ENCODE data around the gene RPUSD2.
"Not testable (repeated sequence)": the region's sequence is repeated elsewhere in the genome, so short reads cannot be mapped to it uniquely, and the experiment has no call there.

The RPUSD2 gene

DNA sequence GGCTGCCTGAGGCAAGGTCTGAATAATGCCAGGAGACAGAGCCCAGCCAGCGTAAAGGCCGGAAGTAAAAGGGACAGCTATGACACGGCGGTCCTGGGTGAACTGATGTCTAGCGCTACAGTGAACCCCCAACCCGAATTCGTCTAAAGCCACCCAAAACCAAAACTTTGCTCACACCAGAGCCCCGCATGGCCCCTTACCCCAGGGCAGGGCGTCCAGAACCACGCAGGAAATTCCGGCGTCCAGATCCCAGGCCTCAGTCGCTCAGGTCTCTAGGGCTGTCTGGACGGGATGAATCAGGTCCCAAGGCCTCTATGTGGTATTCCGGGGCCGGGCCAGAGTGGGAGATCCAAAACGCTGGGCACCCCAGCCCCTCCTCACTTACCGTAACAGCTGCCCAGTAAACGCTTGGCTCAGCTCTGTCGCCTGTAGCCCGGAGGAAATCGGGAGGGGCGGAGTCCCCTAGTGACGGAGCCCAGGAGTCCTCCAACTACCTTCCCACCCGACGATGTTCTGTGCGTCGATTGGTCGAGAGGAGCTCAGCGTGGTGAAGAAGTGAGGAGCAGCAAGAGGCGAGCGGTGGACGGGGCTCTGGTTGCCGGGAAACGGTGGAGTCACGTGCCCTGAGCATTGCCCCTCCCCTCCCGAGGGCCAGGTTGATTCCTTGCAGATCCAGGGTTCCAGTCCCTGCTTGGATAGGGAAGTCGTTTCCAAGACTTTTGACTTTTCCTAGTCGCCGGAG is 4.3 kb upstream of the RPUSD2 start, which contains the start of gene CCDC32:
TSS of gene CCDC32 (minus strand) at position 452 of the 742 bp plus-strand sequence. CDS start 2,027 bp downstream, outside the sequence.
- H3K4me1 ChIP-seq (ENCODE audit: insufficient read depth, poor library complexity, severe bottlenecking) = peaks cover 9% of the 10 kb centered on the region
- H3K9me3 ChIP-seq (ENCODE audit: severe bottlenecking) = no peaks in the 10 kb centered on the region
- DNase-seq (ENCODE audit: low spot score) (peak; percentile 100), ATAC-seq (ENCODE audit: low read depth) (peak; percentile 97)
- peaks cover 14% of the 10 kb centered on the region for H3K36me3 ChIP-seq (ENCODE audit: low read depth)
- TF ChIP-seq CTCF (IDR thresholded peaks at IDR 0.05; ENCODE audit: poor library complexity, severe bottlenecking) = no peak
- peak within 1 kb of the TSS; percentile 72 for H3K27ac ChIP-seq (ENCODE audit: poor library complexity, severe bottlenecking)
- H3K4me3 ChIP-seq (ENCODE audit: severe bottlenecking) = peak within 1 kb of the TSS; percentile 80
- no peaks in the 10 kb centered on the region for H3K27me3 ChIP-seq (ENCODE audit: insufficient read depth, poor library complexity, severe bottlenecking)

DNA sequence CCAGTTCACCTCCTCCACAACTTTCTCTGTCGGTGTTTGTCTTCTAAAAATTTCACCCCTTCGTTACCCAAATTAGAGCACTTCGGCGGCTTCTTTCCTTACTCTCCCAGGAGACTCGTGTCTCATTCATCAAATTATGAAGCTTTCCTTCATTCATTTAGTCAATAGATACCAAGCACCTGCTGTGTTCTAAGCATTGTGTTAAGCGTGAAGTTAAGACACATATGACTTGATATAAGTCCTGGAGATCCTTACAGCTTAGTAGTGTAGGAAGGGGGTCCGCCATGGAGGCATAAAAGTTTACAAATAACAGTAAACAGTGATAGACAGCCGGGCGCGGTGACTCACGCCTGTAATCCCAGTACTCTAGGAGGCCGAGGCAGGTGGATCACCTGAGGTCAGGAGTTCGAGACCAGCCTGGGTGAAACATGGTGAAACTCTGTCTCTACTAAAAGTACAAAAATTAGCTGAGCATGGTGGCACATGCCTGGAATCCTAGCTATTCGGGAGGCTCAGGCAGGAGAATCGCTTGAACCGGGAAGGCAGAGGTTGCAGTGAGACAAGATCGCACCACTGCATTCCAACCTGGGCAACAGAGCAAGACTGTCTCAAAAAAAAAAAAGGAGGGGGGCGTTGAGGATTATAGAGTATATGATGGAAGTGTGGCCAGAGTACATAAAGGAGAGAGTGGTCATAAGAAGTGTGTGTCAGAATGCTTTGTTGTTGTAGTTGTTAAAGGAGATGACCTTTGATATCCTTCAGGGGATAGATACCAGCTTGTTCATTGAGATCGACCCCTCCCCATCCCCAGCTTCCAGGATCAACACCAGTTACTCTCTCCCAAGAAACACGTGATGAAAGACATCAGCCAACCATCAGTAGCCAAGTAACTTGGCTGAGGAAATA is 3.5 kb upstream of the RPUSD2 start:
- DNase-seq (ENCODE audit: low spot score) (no peak), ATAC-seq (ENCODE audit: low read depth) (peak; percentile 1; the same call in 1 of the 3 replicates)
- TF ChIP-seq CTCF (IDR thresholded peaks at IDR 0.05; ENCODE audit: poor library complexity, severe bottlenecking) = no peak
- Histone ChIP-seq H3K4me1 (ENCODE audit: insufficient read depth, poor library complexity, severe bottlenecking) (peaks cover 13% of the 10 kb centered on the region), H3K9me3 (ENCODE audit: severe bottlenecking) (no peaks in the 10 kb centered on the region), H3K36me3 (ENCODE audit: low read depth) (peaks cover 9% of the 10 kb centered on the region), H3K27me3 (ENCODE audit: insufficient read depth, poor library complexity, severe bottlenecking) (no peaks in the 10 kb centered on the region), H3K27ac (ENCODE audit: poor library complexity, severe bottlenecking) (peak overlapping the region; percentile 72), H3K4me3 (ENCODE audit: severe bottlenecking) (peak overlapping the region; percentile 80)

DNA sequence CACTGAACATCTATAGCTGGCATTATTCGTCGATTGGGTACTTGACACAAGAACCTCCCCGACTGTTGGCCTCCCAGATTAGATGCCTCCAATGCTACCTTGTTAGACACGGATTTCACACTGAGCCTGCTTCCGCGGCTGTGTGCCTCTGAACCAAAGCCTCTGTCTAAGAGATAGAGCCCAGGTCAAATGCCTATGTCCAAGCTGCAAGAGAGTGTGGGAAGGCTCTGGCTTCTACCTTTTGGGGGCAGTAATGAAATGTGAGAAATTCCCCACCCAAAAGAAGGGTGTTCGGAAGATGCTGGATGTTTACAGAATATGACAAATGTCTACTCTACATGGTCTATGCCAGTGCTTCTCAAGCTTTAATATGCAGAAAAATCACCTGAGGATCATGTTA is 2.0 kb upstream of the RPUSD2 start:
- H3K9me3 ChIP-seq (ENCODE audit: severe bottlenecking) = no peaks in the 10 kb centered on the region
- peaks cover 14% of the 10 kb centered on the region for H3K4me1 ChIP-seq (ENCODE audit: insufficient read depth, poor library complexity, severe bottlenecking)
- peaks cover 17% of the 10 kb centered on the region for H3K36me3 ChIP-seq (ENCODE audit: low read depth)
- DNase-seq (ENCODE audit: low spot score) (no peak), ATAC-seq (ENCODE audit: low read depth) (no peak)
- TF ChIP-seq CTCF (IDR thresholded peaks at IDR 0.05; ENCODE audit: poor library complexity, severe bottlenecking) = peak; percentile 44
- H3K27me3 ChIP-seq (ENCODE audit: insufficient read depth, poor library complexity, severe bottlenecking) = no peaks in the 10 kb centered on the region
- no peak overlapping the region for H3K4me3 ChIP-seq (ENCODE audit: severe bottlenecking)
- H3K27ac ChIP-seq (ENCODE audit: poor library complexity, severe bottlenecking) = no peak overlapping the region

DNA sequence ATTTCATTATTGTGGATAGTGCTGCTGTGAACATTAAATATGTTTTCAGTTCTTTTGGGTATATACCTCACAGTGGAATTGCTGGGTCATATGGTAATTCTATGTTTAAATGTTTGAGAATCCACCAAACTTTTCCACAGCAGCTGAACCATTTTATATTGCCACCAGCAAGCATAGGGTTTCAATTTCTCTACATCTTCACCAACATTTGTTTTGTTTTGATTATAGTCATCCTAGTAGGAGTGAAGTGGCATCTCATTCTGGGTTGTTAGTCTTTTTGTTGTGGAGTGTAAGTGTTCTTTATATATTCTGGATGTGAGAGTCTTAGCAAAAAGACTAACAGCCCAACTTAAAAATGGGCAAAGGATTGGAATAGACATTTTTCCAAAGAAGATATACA is 6.0 kb downstream of the RPUSD2 start:
- DNase-seq (ENCODE audit: low spot score) (no peak), ATAC-seq (ENCODE audit: low read depth) (no peak)
- Histone ChIP-seq H3K4me1 (ENCODE audit: insufficient read depth, poor library complexity, severe bottlenecking) (peaks cover 5% of the 10 kb centered on the region), H3K4me3 (ENCODE audit: severe bottlenecking) (no peak overlapping the region), H3K27ac (ENCODE audit: poor library complexity, severe bottlenecking) (no peak overlapping the region), H3K36me3 (ENCODE audit: low read depth) (peaks cover 36% of the 10 kb centered on the region), H3K9me3 (ENCODE audit: severe bottlenecking) (no peaks in the 10 kb centered on the region), H3K27me3 (ENCODE audit: insufficient read depth, poor library complexity, severe bottlenecking) (peaks cover 4% of the 10 kb centered on the region)
- TF ChIP-seq CTCF (IDR thresholded peaks at IDR 0.05; ENCODE audit: poor library complexity, severe bottlenecking) = no peak

DNA sequence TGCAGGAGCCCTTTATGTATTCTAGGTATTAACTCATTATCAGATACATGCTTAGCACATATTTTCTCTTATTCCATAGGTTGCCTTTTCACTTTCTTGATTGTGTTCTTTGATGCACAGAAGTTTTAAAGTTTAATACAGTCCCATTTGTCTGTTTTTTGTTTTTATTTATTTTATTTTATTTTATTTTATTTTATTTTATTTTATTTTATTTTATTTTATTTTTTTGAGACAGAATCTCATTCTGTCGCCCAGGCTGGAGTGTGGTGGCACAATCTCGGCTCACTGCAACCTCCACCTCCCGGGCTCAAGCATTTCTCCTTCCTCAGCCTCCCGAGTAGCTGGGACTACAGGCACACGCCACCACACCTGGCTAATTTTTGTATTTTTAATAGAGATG is 7.8 kb downstream of the RPUSD2 start:
- H3K4me1 ChIP-seq (ENCODE audit: insufficient read depth, poor library complexity, severe bottlenecking); ATAC-seq (ENCODE audit: low read depth); DNase-seq (ENCODE audit: low spot score); H3K27ac ChIP-seq (ENCODE audit: poor library complexity, severe bottlenecking); H3K27me3 ChIP-seq (ENCODE audit: insufficient read depth, poor library complexity, severe bottlenecking); H3K4me3 ChIP-seq (ENCODE audit: severe bottlenecking); H3K9me3 ChIP-seq (ENCODE audit: severe bottlenecking): not testable (repeated sequence)
- peaks cover 27% of the 10 kb centered on the region for H3K36me3 ChIP-seq (ENCODE audit: low read depth)
